Measurements from ENCODE around the gene SH3RF3.

- TF ChIP-seq, protein P1, sequence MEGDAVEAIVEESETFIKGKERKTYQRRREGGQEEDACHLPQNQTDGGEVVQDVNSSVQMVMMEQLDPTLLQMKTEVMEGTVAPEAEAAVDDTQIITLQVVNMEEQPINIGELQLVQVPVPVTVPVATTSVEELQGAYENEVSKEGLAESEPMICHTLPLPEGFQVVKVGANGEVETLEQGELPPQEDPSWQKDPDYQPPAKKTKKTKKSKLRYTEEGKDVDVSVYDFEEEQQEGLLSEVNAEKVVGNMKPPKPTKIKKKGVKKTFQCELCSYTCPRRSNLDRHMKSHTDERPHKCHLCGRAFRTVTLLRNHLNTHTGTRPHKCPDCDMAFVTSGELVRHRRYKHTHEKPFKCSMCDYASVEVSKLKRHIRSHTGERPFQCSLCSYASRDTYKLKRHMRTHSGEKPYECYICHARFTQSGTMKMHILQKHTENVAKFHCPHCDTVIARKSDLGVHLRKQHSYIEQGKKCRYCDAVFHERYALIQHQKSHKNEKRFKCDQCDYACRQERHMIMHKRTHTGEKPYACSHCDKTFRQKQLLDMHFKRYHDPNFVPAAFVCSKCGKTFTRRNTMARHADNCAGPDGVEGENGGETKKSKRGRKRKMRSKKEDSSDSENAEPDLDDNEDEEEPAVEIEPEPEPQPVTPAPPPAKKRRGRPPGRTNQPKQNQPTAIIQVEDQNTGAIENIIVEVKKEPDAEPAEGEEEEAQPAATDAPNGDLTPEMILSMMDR (IDR thresholded peaks at IDR 0.05), result no peak
- TF ChIP-seq CREM (CRISPR knock-in tag; IDR thresholded peaks at IDR 0.05) (no peak), TCF7 (CRISPR knock-in tag; IDR thresholded peaks at IDR 0.05; ENCODE audit: low read depth) (no peak), TP53 (CRISPR knock-in tag; IDR thresholded peaks at IDR 0.05) (no peak), ETV6 (CRISPR knock-in tag; IDR thresholded peaks at IDR 0.05) (no peak), NR1H2 (CRISPR knock-in tag; IDR thresholded peaks at IDR 0.05) (no peak), ELF4 (CRISPR knock-in tag; IDR thresholded peaks at IDR 0.05; ENCODE audit: low read depth) (no peak)
- TF ChIP-seq, protein P2, sequence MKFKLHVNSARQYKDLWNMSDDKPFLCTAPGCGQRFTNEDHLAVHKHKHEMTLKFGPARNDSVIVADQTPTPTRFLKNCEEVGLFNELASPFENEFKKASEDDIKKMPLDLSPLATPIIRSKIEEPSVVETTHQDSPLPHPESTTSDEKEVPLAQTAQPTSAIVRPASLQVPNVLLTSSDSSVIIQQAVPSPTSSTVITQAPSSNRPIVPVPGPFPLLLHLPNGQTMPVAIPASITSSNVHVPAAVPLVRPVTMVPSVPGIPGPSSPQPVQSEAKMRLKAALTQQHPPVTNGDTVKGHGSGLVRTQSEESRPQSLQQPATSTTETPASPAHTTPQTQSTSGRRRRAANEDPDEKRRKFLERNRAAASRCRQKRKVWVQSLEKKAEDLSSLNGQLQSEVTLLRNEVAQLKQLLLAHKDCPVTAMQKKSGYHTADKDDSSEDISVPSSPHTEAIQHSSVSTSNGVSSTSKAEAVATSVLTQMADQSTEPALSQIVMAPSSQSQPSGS (CRISPR knock-in tag; IDR thresholded peaks at IDR 0.05; ENCODE audit: borderline replicate concordance, low read depth), result no peak
- TF ChIP-seq, protein P3, sequence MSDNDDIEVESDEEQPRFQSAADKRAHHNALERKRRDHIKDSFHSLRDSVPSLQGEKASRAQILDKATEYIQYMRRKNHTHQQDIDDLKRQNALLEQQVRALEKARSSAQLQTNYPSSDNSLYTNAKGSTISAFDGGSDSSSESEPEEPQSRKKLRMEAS (CRISPR knock-in tag; IDR thresholded peaks at IDR 0.05), result no peak
Measured at GRCh38 chr2:109222422-109222821, 93.4 kb downstream of the SH3RF3 start.

Measured in WTC11 (cell line).